Islet of Langerhans (tissue), 1 donor: ENCODE data around the gene ALPI.

Experiments
- FAIRE-seq: peaks from one replicate; lab custom pipeline; 2011; peaks lifted over from hg19 to GRCh38; lab: Jason Lieb, UNC

The ALPI gene

DNA sequence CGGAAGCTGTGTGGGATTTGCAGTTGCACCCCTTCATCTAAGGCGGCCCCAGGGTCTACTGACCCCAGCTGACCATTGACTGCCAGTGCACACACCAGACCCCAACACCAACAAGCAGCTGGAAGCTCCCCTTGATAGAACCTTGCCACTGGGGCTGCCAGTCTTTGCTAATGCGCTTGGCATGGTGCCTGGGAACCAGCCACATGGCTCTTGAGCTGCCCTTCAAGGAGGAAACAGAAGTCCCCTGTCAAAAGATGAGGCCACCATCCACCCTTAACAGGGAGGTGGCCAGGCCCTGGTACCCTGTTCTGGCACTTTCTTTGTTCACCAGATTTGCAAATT lies 8.6 kb downstream of the ALPI start:
- no peak for FAIRE-seq

DNA sequence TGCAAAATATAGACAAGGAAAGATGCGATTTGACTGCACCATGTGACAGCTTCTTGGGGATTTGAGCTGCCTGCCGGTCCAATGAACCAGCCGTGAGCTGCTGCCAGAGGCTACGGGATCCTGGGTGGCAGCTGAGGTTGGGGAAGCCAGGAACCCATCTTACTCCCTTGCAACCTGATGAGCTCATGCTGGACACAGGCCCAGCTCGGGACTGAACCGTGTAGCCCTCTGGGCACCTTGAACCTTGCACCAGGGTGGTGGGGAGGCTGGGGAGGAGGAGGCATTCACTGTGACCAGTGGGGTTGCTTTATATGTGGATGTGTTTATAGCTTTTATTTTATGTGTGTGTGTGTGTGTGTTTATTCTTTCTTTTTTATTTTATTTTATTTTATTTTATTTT lies 9.1 kb downstream of the ALPI start:
- no peak for FAIRE-seq

- FAIRE-seq, result no peak
These were observed 10.3 kb downstream of the ALPI start for GRCh38 chr2:232466221-232466620.

DNA sequence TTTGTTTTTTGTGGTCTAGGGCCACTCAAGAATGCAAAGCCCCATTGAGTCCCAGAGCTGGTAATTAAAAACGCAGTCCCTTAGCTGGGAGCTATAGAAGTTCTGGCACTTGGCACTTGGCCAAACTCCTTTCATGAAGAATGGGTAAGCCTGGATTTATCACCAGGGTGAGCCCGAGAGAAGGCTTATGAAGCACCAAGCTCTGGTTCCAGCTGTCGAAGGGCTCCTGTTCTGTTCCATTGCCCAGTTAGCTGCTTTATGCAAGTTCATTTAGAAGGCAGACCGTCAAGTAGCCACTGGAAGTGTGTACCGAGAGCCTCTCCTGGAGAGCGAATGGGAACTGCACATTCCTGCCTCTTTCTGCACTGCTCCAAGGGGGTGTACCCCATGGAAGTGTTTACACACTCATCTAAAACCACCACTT lies 17.5 kb downstream of the ALPI start:
- FAIRE-seq, result no peak

DNA sequence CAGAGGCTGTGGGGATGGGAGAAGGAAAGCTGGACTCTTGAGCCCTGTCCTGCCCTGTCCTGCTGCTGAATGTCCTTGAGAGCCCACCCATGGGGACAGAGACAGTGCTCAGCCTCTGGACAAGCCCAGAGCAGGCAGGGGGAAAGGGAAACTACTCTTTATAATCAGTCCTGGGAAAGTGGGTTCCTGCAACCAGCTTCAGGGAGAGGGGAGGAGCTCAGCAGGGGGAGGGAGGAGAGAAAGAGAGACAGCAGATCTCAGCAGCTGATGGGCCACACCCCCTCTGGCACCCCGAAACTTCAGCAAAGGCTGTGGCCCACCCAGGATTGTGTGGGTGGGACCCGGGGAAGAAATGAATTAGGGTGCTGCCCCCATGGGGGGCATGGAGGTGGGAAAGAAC lies 20.1 kb downstream of the ALPI start:
- FAIRE-seq, result no peak

- no peak for FAIRE-seq
These were observed 20.8 kb downstream of the ALPI start for GRCh38 chr2:232476791-232477190.

DNA sequence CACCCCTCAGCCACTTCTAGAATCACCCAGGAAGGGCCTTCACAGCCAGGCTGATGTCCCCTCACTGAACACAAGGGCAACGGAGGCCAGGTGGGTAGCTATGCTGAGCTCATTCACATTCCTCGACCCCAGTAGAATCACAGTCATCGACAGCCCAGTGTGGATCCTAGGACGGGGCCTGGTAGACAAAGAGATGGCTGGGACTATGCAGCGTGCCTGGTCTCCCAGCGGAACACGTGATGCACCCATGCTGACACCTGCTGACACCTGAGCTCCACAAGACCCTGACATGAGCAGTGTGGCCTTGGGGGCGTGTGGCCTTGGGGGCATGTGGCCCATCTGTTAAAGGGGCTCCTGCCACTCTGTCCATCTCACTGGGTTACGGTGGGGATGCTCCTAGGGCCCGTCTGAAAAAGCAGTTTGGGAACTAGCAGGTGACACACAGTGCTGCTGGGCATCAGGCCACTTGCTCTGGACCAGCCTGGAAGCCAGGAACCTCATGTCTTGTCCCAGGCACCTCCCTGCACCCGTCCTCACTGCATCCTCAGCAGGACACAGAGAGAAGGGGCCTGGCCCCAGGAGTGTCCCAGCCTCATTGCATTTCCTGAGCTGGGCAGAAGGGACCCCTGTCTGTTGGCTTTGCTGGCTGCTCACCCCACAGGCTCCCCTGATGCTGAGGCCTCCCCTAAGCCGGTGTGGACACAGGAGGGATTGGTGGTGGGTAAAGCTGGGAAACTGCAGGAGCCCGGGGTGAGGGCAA lies 22.0 kb downstream of the ALPI start:
- FAIRE-seq, result no peak

GRCh38 chr2:232478571-232479340 lies 22.8 kb downstream of the ALPI start:
- no peak for FAIRE-seq

DNA sequence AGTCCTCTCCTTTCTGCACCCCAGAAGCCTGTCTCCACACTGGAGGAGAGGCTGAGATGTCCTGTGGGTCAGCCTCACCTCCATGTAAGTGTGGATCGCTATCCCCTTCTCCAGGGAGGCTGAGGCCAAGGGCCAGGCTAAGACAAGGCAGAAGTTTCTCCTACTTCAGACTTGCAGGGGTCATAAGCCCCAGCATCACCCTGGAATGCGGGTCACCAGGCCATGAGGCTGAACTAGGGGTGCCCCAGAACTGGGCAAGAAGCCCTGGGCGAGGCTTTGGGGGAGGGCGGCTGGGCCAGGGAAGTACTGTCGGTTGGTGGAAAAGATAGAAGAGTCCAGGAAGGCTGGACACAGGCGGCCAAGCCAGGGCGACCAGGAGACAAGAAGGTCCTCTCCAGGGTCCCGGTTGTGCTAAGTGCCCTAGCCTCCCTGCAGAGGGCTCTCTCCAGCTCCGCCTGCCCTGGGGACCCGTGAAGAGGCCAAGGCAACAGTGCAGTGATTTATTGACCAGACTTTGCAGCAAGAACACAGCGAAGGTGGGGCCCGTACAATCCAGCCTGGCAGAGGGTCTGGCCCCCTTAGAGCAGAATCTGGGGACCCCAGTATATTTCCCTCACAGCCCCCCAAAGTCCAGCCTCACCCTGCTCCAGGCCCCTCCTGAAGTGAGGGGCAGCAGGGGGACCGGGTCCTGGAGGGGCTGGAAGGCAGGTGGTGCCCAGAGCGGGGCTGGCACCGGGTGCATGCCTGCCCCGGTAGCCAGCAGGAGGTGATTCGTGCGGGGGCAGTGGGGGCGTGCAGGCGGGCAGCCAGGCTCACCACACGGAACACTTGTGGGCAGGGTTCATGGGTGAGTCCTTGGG lies 23.6 kb downstream of the ALPI start:
- FAIRE-seq, result no peak

DNA sequence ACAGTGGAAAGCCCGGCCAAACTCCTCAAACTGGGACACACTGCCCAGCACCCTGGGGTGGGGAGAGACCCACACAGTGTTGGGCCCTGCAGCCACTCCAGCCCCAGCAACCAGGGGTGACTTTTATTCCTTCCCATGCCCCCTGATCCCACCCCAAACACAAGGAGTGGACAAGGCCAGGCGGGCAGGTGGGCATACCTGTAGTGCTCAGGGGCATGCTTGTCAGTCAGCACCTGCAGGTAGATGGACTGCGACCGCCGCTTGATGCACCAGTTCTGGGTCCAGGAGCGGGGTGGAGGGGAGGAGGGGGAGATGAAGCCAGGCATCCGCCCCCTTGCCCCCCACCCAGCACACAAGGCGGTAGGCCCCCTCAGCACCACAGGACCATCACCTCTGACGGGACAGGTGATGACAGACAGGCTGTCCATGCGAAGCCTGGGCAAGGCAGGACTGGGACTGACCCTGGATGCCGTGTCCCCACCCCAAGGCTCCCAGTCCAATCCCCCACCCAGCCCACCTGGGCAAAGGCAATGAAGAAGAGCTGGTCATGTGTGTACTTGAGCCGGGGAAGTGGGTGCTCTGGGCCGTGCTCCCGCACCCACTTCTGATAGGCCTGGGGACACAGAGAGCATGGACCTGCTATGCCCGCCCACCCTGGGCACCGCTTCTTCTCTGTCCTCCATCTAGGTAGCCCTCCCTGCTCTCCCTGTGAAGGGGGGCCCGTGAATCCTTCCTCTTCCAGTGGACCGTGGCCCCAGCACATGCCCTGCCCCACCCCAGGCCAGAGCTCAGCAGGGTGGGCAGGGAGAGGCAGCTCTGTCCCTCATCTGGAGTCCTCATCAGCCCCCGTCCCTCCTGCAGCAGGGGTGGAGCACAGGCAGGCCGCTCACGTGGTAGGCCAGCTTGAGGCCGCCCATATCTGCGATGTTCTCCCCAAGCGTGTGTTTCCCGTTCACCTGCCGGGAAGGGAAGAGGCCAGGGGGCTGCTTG lies 24.5 kb downstream of the ALPI start:
- no peak for FAIRE-seq

DNA sequence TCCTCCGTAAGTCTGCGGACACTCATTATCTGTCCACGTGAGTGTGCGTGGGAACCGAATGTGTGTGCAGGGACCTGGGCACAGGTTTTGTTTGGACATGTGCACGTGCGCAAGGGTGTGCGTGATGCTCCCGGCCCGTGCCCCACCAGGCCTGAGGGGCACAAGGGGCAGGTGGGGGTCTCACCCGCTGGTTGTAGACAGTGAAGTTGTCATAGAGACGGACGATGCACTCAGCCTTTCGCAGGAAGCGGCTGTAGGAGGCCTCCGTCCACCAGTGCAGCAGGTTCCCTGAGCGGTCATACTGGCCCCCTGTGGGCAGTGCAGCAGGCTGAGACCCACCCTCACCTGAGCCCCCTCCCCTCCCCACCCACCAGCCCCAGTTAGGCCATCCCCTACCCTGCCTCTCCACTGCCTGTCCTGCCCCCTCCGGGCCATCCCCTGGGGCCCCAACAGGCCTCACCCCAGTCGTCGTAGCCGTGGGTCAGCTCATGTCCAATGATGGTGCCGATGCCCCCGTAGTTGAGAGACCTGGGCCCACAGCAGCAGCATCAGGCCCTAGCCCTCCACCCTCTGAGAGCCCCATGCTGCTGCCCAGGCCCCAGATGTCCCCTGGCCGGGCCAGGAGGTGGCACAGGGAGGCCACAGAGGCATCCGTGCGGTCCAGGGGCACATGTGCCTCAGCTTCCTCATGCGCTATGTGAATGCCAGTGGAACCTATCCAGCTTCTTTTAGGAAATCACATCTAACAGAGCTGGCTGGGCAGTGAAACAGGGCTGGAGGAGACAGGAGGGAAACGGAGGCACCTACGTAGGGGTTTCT lies 25.6 kb downstream of the ALPI start:
- no peak for FAIRE-seq

DNA sequence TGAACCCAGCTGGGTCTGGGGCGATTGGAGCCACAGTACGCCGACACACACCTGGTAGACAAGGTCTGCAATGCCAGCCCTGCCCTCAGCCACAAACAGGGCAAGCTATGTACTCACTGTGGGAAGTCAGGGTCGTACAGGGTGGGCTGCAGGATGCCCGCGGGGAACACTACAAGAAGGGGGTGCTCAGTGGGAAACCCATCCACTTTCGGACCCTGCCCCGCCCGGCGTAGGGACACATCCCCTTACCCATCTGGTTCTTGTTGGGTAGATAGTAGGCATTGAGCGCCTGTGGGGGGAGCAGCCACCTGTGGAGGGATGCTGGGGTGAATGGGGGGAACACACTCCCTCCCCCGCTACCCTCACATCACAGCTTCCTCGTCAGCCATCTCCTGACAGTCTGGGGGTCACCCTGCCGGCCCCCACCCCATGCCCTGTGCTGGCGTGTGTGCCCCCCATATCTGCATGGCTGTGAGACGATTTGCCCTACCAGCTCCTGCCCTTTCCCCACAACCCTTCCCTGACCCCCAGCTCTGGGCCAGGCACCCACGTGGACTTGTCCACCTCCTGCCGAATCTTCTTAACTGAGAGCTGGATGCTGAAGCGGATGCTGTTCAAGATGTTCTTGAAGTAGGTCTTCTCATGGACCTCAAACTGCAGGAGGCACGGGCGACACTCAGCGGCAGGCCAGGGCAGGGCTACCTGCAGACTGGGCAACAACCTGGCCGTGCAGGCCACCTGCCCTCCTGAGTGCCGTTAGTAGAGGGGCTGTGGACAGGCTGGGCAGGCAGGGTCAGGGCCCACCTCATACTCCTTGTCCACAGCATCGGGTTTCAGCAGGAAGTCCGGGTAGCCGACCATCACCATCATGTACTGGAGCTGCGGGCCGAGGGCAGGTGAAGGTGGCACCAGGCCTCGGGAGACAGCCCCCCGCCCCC lies 26.6 kb downstream of the ALPI start:
- no peak for FAIRE-seq

DNA sequence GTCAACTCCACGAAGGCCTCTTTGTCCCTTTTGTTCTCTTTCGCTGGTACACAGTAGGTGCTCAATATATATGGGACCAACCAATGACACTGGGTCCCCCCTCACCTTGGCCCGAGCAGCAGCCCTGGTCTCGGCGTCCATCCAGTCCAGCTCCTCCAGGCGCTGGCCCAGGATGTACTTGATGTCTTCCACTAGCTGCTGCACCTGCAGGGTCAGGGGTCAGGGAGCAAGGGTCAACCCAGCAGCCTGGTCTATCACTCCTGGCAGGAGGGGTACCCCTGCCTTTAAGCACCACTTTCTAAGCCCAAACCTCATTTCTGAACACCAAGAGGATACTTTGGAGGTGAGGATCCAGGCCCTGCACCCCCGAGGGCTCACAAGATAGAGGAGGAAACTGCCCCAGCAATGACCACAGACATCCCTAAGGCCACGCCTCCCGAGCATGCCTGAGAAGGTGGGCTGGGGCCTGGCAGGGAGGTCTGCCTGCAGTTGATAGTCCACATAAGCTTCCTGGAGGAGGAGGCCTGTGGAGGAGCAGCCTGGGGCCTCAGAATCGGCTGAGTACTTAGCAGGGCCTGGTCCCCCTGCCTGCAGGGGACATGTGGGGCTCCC lies 27.5 kb downstream of the ALPI start:
- FAIRE-seq, result no peak

GRCh38 chr2:232483923-232484627 lies 28.1 kb downstream of the ALPI start:
- no peak for FAIRE-seq

GRCh38 chr2:232484628-232485347 lies 28.8 kb downstream of the ALPI start:
- FAIRE-seq, result no peak

GRCh38 chr2:232485348-232485756 lies 29.4 kb downstream of the ALPI start:
- FAIRE-seq, result no peak

- no peak for FAIRE-seq
These were observed 30.0 kb downstream of the ALPI start for GRCh38 chr2:232485757-232486557.
